ENCODE measurements around the gene GHRL. TPM values are rescaled to one million over a fixed set of nuclear protein-coding genes. Genes with fewer than 3 reads are reported as not detected.

The GHRL gene
- total RNA-seq, 2 donors from 2014 or later = 3.6 to 4.2 TPM

- H3K4me3 ChIP-seq = no peak overlapping the region
- no peaks in the 10 kb centered on the region for H3K36me3 ChIP-seq (replicated peaks in 1 of 2; ENCODE audit: insufficient read depth in 1 of 2, low read depth in 2 of 2)
- no peak for TF ChIP-seq POLR2A (IDR thresholded peaks at IDR 0.05)
- TF ChIP-seq, protein P1, sequence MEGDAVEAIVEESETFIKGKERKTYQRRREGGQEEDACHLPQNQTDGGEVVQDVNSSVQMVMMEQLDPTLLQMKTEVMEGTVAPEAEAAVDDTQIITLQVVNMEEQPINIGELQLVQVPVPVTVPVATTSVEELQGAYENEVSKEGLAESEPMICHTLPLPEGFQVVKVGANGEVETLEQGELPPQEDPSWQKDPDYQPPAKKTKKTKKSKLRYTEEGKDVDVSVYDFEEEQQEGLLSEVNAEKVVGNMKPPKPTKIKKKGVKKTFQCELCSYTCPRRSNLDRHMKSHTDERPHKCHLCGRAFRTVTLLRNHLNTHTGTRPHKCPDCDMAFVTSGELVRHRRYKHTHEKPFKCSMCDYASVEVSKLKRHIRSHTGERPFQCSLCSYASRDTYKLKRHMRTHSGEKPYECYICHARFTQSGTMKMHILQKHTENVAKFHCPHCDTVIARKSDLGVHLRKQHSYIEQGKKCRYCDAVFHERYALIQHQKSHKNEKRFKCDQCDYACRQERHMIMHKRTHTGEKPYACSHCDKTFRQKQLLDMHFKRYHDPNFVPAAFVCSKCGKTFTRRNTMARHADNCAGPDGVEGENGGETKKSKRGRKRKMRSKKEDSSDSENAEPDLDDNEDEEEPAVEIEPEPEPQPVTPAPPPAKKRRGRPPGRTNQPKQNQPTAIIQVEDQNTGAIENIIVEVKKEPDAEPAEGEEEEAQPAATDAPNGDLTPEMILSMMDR (IDR thresholded peaks at IDR 0.05) = no peak
- no peak for ATAC-seq
- peaks cover 4% of the 10 kb centered on the region for H3K4me1 ChIP-seq
- intact Hi-C loops (cut with DNase I) = no loop called here
- no peak for DNase-seq
- no peaks in the 10 kb centered on the region for H3K9me3 ChIP-seq
- 58 to 65% methylated on average over 3 of the region's 3 CpGs for WGBS, 2 donors
- no peaks in the 10 kb centered on the region for H3K27me3 ChIP-seq
- H3K27ac ChIP-seq = no peak overlapping the region
Observed at GRCh38 chr3:10244009-10244408, 48.7 kb downstream of the GHRL start.

- DNase-seq (peak in 2 of 4 donors; percentile 16 to 42), ATAC-seq (no peak)
- peak overlapping the region in 1 of 4 donors; percentile 50 for H3K27ac ChIP-seq
- 83 to 85% methylated on average over 7 of the region's 7 CpGs for WGBS, 2 donors
- H3K4me3 ChIP-seq = no peak overlapping the region
- no peaks in the 10 kb centered on the region for H3K4me1 ChIP-seq
- TF ChIP-seq, protein P1 (IDR thresholded peaks at IDR 0.05) = no peak
- TF ChIP-seq POLR2A (IDR thresholded peaks at IDR 0.05) = no peak
- intact Hi-C loops (cut with DNase I) = no loop called here
- no peaks in the 10 kb centered on the region for H3K27me3 ChIP-seq
- no peaks in the 10 kb centered on the region for H3K36me3 ChIP-seq (replicated peaks in 1 of 2; ENCODE audit: insufficient read depth in 1 of 2, low read depth in 2 of 2)
- no peaks in the 10 kb centered on the region for H3K9me3 ChIP-seq
Observed at GRCh38 chr3:10242182-10243065, 50.3 kb downstream of the GHRL start.

DNA sequence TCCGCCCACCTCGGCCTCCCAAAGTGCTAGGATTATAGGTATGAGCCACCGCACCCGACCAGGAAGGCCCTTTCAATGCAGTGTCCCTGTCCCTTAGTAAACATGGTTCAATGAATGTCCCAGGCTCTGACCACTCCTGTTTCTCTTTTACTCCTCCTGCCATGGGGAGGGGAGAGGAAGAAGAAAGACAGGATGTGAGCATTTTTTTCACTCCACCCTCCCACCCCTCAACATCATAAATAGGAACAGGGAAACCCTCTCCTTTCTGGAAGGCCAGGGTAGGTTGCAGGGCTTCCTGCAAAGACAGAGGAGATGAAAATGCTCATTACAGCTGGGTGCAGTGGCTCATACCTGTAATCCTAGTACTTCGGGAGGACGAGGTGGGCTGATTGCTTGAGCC is 51.9 kb downstream of the GHRL start:
- ATAC-seq (no peak), DNase-seq (no peak)
- TF ChIP-seq, protein P1 (IDR thresholded peaks at IDR 0.05) = no peak
- TF ChIP-seq POLR2A (IDR thresholded peaks at IDR 0.05) = no peak
- no peak overlapping the region for H3K27ac ChIP-seq
- H3K36me3 ChIP-seq (replicated peaks in 1 of 2; ENCODE audit: insufficient read depth in 1 of 2, low read depth in 2 of 2) = no peaks in the 10 kb centered on the region
- no peaks in the 10 kb centered on the region for H3K27me3 ChIP-seq
- intact Hi-C loops (cut with DNase I) = no loop called here
- H3K4me3 ChIP-seq = no peak overlapping the region
- H3K4me1 ChIP-seq = no peaks in the 10 kb centered on the region
- H3K9me3 ChIP-seq = no peaks in the 10 kb centered on the region
- WGBS, 2 donors = 74 to 87% methylated on average over 6 of the region's 6 CpGs

GRCh38 chr3:10238345-10239183 is 54.2 kb downstream of the GHRL start:
- H3K9me3 ChIP-seq = no peaks in the 10 kb centered on the region
- no peak overlapping the region for H3K27ac ChIP-seq
- no peaks in the 10 kb centered on the region for H3K4me1 ChIP-seq
- no peak for DNase-seq
- 80 to 86% methylated on average over 9 to 15 of the region's 15 CpGs for WGBS, 2 donors
- H3K27me3 ChIP-seq = no peaks in the 10 kb centered on the region
- no peak for ATAC-seq
- intact Hi-C loops (cut with DNase I) = no loop called here
- no peak overlapping the region for H3K4me3 ChIP-seq
- TF ChIP-seq POLR2A (IDR thresholded peaks at IDR 0.05) = no peak
- TF ChIP-seq, protein P1 (IDR thresholded peaks at IDR 0.05) = no peak
- no peaks in the 10 kb centered on the region for H3K36me3 ChIP-seq (replicated peaks in 1 of 2; ENCODE audit: insufficient read depth in 1 of 2, low read depth in 2 of 2)

MicroRNAs within 50 kb of the gene (microRNA counts, 767-probe panel; counts per million panel counts)
- microRNA hsa-miR-378b = 0 to 736 counts per million in 2 donors

Small RNAs within 50 kb of the gene (microRNA-seq; reads per million reads assigned to microRNA genes)
- gene MIR378B (ENCODE audit: borderline number of aligned reads in 2 of 2, borderline replicate concordance in 2 of 2) = 0 to 0.47 reads per million in 2 donors

Small RNAs within 50 kb of the gene (small RNA-seq; reads per million reads assigned to genes)
- gene MIR378B = not detected
- gene RF02126 = not detected

Other genes starting within 250 kb of the GHRL start
- gene FANCD2OS, start 184.7 kb downstream of the GHRL start, total RNA-seq = not detected
- gene BRK1, start 177.3 kb downstream of the GHRL start, total RNA-seq = 10 to 100 TPM; 13.8 to 32.7 TPM
- 10 to 100 TPM; 23.6 to 41.9 TPM for gene VHL, start 151.2 kb downstream of the GHRL start, total RNA-seq
- 1 to 10 TPM in 1 of 2 donors, under 1 TPM in 1; 0.99 to 3.9 TPM for gene IRAK2, start 128.0 kb downstream of the GHRL start, total RNA-seq
- 10 to 100 TPM; 15.3 to 19.8 TPM for gene TATDN2, start 44.5 kb downstream of the GHRL start, total RNA-seq
- 100 to 1,000 TPM in 1 of 2 donors, 10 to 100 TPM in 1; 71.6 to 129 TPM for gene SEC13, start 28.2 kb upstream of the GHRL start, total RNA-seq
- under 1 TPM in 1 of 2 donors, not detected in 1; 0.52 TPM for gene ATP2B2, start 212.6 kb upstream of the GHRL start, total RNA-seq

Data from body of pancreas (tissue), 4 donors.